ENCODE results near the gene RPS8.
"Not testable (repeated sequence)": the region's sequence is repeated elsewhere in the genome, so short reads cannot be mapped to it uniquely, and the experiment has no call there.

The RPS8 gene

GRCh38 chr1:44819196-44819607 is 43.9 kb downstream of the RPS8 start:
- TF ChIP-seq CTCF (IDR thresholded peaks at IDR 0.05; ENCODE audit: insufficient read depth, missing control alignments) = no peak
- FAIRE-seq = no peak
- DNase-seq (ENCODE audit: insufficient read length, low spot score) = no peak

DNA sequence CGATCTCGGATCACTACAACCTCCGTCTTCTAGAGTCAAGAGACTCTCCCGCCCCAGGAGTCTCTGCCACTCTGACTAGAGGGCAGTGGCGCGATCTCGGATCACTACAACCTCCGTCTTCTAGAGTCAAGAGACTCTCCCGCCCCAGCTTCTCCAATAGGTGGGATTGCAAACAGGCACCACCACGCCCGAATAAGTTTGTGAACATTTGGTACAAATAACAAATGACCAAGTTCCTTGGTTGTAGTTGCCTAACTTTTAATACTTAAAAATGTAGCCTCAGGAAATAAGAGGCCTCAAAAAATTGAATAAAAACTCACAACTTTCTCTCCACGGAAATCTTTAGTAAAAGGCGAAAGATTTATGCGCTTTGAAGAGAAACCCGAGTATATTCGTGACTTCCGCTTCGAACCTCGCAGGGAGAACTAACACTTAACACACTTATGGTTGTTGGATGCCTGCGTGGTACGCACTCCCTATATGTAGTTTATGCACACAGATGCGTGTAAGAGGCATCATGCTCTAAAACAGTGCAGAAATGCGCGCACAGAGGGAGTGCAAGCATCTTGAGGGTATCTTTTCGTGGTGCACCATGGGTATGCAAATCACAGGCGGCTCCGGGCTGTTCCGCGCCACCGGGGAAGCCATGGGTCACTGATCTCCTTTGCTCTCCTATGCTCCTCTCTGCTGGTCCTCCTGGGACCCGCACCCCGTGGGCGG is 44.4 kb downstream of the RPS8 start:
- no peak for FAIRE-seq
- TF ChIP-seq CTCF (IDR thresholded peaks at IDR 0.05; ENCODE audit: insufficient read depth, missing control alignments) = no peak
- peak; percentile 61 for DNase-seq (ENCODE audit: insufficient read length, low spot score)

GRCh38 chr1:44820328-44821239 is 45.2 kb downstream of the RPS8 start:
- DNase-seq (ENCODE audit: insufficient read length, low spot score) (no peak), FAIRE-seq (no peak)
- TF ChIP-seq CTCF (IDR thresholded peaks at IDR 0.05; ENCODE audit: insufficient read depth, missing control alignments) = no peak

- TF ChIP-seq CTCF (IDR thresholded peaks at IDR 0.05; ENCODE audit: insufficient read depth, missing control alignments) = no peak
- FAIRE-seq (no peak), DNase-seq (ENCODE audit: insufficient read length, low spot score) (no peak)
These were observed 45.9 kb downstream of the RPS8 start for GRCh38 chr1:44821240-44821715.

- TF ChIP-seq CTCF (IDR thresholded peaks at IDR 0.05; ENCODE audit: insufficient read depth, missing control alignments) = no peak
- FAIRE-seq (no peak), DNase-seq (ENCODE audit: insufficient read length, low spot score) (no peak)
These were observed 46.9 kb downstream of the RPS8 start for GRCh38 chr1:44822131-44822701.

GRCh38 chr1:44822981-44823451 is 47.7 kb downstream of the RPS8 start:
- DNase-seq (ENCODE audit: insufficient read length, low spot score) = no peak
- TF ChIP-seq CTCF (IDR thresholded peaks at IDR 0.05; ENCODE audit: insufficient read depth, missing control alignments) = no peak
- no peak for FAIRE-seq

DNA sequence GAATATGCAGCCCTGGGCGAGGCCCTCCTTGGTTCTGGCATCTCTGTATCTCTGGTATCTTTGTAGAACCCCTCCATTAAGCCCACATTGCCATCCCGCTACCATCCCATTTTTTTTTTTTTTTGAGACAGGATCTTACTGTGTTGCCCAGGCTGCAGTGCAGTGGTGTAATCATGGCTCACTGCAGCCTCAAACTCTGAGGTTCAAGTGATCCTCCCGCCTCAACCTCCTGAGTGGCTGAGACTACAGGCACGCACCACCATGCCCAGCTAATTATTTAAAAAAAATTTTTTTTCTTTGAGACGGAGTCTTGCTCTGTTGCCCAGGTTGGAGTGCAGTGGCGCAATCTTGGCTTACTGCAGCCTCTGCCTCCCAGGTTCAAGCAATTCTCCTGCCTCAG is 49.1 kb downstream of the RPS8 start:
- FAIRE-seq; DNase-seq (ENCODE audit: insufficient read length, low spot score): not testable (repeated sequence)
